Hepatocyte (in vitro differentiated cells): ENCODE data around the gene EXOC2.

Source experiments
- EZH2 ChIP-seq: fragments of 200-600 bp; sonication (generic); IDR thresholded peaks from 2 replicates; pipeline ENCODE4 v1.6.1; 2016; ENCODE audit warnings: antibody characterized with exemption, mild to moderate bottlenecking, borderline replicate concordance
- TF ChIP-seq, protein P1 (sequence below): fragments of 200-600 bp; sonication (generic); IDR thresholded peaks from 2 replicates; pipeline ENCODE4 v1.5.1; 2016; ENCODE audit warnings: antibody characterized with exemption, mild to moderate bottlenecking; ENCODE audit not compliant: poor library complexity

DNA sequence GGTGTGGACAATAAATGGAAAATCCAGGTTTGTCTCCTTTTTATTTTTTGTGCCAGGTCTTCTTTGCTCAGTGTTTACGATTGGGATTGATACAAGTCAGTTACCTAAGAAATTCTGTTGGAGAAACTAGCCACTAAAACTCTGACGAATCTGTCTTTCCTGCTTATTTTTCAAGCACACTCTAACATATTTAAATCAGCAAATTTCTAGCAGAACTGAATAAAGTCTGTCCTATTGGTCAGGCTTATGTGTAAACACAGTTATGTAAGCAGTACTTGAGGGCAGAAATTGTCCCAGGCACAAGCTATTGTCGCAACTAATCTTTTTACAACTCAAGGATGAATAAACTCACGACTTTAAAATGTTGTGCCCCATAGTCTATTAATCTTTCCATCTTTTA is 12.1 kb upstream of the EXOC2 start:
- TF ChIP-seq, protein P1, sequence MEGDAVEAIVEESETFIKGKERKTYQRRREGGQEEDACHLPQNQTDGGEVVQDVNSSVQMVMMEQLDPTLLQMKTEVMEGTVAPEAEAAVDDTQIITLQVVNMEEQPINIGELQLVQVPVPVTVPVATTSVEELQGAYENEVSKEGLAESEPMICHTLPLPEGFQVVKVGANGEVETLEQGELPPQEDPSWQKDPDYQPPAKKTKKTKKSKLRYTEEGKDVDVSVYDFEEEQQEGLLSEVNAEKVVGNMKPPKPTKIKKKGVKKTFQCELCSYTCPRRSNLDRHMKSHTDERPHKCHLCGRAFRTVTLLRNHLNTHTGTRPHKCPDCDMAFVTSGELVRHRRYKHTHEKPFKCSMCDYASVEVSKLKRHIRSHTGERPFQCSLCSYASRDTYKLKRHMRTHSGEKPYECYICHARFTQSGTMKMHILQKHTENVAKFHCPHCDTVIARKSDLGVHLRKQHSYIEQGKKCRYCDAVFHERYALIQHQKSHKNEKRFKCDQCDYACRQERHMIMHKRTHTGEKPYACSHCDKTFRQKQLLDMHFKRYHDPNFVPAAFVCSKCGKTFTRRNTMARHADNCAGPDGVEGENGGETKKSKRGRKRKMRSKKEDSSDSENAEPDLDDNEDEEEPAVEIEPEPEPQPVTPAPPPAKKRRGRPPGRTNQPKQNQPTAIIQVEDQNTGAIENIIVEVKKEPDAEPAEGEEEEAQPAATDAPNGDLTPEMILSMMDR: no peak
- no peak for TF ChIP-seq EZH2
